ENCODE results near the gene FZR1.

Gene FZR1

GRCh38 chr19:3533033-3533432 lies 26.9 kb downstream of the FZR1 start:
- DNase-seq: no peak

DNA sequence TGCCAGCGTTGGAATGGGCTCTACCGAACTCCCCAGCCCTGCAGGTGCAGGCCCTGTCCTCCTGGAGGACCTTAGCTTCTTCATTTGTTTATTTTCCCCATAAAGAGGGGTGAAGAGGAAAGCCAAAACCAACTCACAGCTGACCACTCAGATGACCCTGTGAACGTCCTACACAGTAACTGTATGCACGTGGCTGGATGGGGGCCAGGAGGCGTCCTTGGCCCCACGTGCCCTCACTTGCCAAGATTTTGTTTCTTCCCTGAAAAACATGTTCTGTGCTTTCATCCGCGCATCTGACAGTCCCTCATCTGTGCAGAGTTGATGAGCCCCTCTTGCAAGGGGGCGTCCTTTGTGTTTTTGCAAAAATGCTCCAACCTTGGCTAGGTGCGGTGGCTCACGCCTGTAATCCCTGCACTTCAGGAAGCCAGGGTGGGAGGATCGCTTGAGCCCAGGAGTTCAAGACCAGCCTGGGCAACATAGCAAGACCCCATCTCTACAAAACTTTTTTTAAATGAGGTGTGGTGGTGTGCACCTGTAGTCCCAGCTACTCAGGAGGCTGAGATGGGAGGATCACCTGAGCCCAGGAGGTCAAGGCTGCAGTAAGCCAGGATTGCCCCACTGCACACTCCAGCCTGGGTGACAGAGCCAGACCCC lies 27.6 kb downstream of the FZR1 start:
- no peak for DNase-seq

DNA sequence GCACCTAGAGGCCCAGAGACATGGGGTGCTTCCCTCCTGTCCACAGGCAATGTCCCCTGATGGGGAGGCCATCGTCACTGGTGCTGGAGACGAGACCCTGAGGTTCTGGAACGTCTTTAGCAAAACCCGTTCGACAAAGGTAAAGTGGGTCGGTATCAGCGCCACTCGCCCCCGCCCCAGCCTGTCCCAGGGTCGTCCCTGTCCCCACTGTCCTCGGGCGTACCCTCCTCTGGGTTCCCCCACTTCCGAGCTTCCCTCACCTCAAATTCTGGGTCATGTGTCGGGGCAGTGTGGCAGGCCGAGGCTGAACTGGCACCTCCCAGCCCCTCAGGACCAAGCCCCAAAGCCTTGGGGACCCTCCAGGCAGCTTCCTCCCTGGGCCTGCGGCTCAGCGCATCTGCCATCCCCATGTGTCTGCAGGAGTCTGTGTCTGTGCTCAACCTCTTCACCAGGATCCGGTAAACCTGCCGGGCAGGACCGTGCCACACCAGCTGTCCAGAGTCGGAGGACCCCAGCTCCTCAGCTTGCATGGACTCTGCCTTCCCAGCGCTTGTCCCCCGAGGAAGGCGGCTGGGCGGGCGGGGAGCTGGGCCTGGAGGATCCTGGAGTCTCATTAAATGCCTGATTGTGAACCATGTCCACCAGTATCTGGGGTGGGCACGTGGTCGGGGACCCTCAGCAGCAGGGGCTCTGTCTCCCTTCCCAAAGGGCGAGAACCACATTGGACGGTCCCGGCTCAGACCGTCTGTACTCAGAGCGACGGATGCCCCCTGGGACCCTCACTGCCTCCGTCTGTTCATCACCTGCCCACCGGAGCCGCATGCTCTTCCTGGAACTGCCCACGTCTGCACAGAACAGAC lies 28.5 kb downstream of the FZR1 start:
- DNase-seq: no peak

DNA sequence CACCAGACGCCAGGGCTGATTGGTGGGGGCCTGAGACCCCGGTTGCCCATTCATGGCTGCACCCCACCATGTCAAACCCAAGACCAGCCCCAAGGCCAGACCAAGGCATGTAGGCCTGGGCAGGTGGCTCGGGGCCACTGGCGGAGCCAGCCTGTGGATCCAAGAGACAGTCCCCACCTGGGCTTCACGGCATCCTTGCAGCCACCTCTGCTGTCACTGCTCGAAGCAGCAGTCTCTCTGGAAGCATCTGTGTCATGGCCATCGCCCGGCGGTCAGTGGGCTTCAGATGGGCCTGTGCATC lies 29.1 kb downstream of the FZR1 start:
- DNase-seq: no peak

DNA sequence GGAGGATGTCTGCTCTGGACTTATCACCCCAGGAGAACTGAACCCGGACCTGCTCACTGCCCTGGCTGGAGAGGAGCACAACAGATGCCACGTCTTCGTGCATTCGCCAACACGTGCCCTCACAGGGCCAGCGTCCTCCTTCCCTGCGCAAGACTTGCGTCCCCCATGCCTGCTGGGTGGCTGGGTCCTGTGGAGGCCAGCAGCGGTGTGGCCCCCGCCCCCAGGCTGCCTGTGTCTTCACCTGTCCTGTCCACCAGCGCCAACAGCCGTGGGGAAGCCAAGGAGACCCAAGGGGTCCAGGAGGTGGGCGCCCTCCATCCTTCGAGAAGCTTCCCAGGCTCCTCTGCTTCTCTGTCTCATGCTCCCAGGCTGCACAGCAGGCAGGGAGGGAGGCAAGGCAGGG lies 29.5 kb downstream of the FZR1 start:
- DNase-seq: no peak

DNA sequence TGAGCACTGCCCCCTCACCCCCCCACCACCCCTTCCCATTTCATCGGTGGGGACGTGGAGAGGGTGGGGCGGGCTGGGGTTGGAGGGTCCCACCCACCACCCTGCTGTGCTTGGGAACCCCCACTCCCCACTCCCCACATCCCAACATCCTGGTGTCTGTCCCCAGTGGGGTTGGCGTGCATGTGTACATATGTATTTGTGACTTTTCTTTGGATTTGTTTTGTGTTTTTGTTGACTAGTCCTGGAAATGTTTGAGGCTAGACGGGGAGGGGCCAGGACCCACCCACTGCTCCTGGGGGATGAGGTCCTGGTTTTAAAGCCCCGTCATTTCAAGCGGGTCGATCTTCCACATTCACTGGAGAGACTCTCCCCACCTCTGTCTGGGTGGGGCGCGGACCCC lies 29.9 kb downstream of the FZR1 start:
- no peak for DNase-seq

- DNase-seq: no peak
These were observed 30.5 kb downstream of the FZR1 start for GRCh38 chr19:3536429-3537100.

DNA sequence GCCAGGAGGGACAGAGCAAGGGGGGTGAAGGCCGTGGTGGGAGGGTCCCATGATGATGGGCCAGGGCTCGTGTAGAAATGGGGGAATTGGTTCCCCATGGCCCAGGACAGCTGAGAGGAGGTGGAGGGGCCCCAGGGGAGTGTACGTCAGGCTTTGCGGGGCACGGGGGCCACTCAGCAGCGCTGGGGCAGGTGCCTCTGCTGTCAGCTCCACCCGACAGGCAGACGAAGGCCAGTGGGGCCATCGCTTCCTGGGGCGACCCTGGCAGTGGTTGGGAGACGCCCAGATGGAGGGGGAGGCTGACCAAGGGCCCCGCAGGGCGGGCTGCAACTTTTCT lies 31.0 kb downstream of the FZR1 start:
- DNase-seq: no peak

GRCh38 chr19:3537438-3538240 lies 31.5 kb downstream of the FZR1 start:
- DNase-seq: no peak

DNA sequence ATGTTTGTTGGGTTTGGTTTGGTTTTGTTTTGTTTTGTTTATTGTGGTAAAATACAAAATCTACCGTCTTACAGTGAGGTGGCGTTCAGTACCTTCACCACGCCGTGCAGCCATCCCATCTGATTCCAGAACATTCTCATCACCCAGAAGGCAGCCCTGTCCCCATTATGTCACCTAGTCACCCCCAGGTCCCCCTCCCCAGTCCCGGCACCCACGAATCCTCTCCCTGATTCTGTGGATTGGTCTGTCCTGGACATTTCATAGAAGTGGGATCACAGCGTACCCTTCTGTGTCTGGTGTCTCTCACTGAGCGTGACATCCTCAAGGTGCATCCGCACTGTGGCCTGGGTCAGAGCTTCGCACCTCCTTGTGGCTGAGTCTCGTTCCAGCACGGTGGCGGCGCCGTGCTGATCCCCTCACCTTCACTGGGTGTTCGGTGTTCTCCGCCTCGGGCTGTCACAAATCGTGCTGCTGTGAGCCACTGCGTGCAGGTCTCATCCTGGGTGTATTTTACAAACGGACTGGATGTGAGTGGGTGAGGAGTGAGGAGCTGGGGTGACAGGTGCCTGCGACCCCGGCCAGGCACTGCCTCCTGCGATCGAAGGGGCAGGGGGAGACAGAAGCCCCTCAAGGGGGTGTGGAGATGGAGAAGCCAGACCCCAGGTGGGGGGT lies 32.3 kb downstream of the FZR1 start:
- no peak for DNase-seq

DNA sequence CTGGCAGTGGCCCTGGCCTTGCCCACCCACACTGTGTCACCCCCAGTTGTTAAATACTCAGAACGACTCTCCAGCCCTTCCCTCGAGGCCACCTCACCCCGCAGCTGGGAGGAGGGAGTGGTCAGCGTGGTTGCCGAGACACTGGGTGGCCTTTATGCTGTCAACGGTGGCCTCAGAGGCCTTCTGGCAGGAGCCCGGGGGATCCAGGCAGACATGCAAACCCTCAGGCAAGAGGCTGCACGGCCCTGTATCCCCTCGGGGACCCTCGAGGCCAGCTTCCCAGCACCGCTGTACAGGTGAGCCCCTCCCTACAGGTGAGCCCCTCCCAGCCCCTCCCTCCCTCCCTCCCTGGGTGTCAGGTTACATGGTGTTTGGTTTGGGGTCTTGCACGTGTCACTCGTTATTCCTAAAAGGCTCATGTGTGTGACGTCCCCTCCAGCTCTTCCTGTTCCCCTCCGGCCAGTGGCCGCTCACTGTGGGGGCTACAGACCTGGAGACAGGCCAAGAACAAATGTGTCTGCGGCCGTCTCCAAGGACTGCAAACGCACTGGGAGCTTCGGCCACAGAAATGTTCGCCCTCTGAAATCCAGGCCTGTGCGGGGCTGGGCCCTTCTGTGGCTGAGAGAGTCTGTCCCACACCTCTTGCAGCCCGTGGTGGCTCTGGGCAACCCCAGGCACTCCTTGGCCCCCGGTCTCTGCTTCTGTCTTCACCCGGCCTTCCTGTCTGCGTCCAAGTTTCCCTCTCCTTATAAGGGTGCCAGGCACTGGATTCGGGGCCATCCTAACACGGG lies 33.0 kb downstream of the FZR1 start, which contains the start of gene TEKTIP1:
Gene TEKTIP1 (plus strand): TSS at position 210 of the 791 bp plus-strand sequence. CDS start 4 bp downstream, at position 214.
- DNase-seq: peak; percentile 71

GRCh38 chr19:3539756-3540118 lies 33.6 kb downstream of the FZR1 start:
- no peak for DNase-seq

- no peak for DNase-seq
These were observed 37.3 kb downstream of the FZR1 start for GRCh38 chr19:3543150-3544057.

DNA sequence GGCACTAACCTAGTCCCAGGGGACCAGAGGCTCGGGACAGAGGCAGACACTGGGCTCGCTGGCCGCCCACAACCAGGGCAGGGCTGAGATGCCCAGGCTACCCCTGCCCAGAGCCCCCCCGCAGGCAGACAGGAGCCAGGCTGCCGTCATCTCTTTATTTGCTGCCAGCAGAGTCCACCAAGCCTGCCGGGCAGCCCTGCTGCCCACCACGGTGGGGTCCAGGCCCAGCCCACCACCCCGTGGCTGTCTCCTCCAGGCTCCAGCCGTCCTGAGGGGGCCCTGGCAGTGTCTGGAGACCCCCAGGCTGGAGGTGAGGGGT lies 37.9 kb downstream of the FZR1 start:
- no peak for DNase-seq

GRCh38 chr19:3544742-3545668 lies 38.9 kb downstream of the FZR1 start:
- DNase-seq: peak; percentile 69

DNA sequence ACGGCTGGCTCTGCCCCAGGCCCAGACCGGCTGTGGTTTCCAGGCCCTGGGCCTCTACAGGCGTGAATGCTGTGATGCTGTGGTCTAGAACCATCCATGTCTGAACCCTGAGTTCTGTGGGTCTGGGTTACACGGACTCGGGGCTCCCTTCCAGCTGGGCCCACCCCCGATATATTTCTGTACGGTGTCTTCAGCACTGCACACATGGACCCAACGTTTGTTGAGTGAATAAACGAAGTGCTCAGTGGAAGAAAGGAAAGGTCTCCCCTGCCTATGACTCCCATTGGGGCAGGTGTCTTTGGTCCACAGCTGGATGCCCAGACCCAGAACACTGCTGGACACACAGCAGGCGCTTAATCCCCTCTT lies 39.5 kb downstream of the FZR1 start:
- DNase-seq: no peak

DNA sequence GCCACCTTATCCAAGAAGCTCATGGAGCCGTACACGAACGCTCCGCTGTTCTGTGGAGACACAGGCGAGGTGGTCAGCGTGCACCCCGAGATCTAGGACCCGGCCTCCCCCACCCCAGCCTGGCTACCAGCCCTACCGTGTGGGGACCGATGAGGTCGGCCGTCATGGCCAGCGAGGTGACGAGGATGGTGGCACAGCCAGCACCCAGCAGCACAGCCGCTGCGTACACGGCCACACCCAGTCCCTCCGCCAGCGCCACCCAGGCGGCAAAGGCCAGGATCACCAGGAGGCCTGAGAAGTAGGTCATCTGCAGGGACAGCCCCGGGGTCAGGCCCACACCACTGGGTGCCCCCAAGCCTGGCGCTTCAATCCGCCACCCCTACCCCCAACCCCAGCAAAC lies 40.0 kb downstream of the FZR1 start:
- no peak for DNase-seq

DNA sequence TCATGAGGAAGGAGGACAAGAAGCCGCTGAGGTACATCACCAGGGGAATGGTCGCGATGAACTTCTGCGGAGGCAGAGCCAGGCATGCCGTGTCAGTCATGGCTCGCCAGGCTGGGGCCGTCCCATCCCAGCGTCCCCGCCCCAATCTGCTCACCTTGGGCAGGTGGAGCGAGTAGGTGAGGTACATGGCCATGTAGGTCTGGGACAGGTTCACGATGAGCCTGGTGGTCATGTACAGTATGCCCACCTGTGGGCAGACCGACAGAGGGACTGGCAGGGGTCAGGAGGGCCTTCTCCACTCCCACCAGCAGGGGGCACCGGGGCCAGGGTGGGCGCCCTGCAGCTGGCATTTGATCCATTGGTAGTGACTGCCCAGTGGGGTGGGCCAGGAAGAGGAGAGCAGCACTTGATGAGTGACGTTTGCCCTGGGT lies 41.2 kb downstream of the FZR1 start:
- DNase-seq: peak; percentile 38

DNA sequence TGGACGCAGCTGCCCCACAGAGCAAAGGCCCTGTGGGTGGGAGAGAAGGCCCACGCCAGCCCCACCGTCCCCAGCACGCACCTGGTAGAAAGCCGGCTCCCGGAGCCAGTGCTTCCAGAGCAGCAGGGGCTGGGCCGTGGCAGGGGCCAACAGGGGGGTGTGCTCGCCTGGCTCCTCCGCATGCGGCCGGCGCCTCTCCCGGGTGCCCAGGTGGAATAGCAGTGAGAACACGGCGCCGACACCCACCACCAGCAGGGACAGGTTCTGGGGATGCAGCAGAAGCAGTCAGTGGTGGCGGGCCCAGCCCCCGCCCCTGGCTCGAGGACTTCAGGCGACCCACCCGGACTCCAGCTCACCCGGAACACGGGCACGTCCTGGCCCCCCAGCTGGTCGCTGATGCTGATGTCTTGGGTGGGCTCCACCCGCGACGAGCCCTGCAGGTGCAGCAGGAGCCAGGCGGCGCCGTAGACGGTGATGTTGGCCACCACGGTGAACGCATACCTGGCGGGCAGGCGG lies 41.7 kb downstream of the FZR1 start:
- no peak for DNase-seq

DNA sequence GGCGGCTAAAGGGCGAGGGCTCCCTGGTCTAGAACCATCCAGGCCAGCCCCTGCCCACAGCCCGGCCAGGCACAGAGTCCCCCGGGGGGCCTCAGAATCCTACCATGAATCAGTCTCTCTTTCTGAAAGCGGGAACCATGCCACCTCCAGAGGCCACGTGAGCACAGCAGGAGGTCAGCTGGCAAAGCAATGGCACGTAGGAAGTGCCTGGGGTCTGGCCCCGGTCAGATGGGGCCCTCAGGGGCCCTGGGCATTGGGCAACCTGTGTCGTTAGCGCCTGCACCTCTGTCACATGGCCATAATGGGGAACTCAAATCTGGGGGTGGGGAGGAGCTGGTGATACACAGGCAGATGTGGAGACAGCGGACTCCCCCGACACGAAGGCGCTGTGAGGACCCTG lies 42.5 kb downstream of the FZR1 start:
- no peak for DNase-seq
